ENCODE results near the gene ZBTB46.

GRCh38 chr20:63777614-63778013, 53.5 kb downstream of the ZBTB46 start:
- TF ChIP-seq EGR1 (IDR thresholded peaks at IDR 0.05; ENCODE audit: low read depth in 2 of 2): no peak
- TF ChIP-seq, protein P1, sequence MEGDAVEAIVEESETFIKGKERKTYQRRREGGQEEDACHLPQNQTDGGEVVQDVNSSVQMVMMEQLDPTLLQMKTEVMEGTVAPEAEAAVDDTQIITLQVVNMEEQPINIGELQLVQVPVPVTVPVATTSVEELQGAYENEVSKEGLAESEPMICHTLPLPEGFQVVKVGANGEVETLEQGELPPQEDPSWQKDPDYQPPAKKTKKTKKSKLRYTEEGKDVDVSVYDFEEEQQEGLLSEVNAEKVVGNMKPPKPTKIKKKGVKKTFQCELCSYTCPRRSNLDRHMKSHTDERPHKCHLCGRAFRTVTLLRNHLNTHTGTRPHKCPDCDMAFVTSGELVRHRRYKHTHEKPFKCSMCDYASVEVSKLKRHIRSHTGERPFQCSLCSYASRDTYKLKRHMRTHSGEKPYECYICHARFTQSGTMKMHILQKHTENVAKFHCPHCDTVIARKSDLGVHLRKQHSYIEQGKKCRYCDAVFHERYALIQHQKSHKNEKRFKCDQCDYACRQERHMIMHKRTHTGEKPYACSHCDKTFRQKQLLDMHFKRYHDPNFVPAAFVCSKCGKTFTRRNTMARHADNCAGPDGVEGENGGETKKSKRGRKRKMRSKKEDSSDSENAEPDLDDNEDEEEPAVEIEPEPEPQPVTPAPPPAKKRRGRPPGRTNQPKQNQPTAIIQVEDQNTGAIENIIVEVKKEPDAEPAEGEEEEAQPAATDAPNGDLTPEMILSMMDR (IDR thresholded peaks at IDR 0.05; ENCODE audit: low read depth, low read length, missing input control): no peak
- TF ChIP-seq RAD21 (IDR thresholded peaks at IDR 0.05): no peak
- TF ChIP-seq, protein P2, sequence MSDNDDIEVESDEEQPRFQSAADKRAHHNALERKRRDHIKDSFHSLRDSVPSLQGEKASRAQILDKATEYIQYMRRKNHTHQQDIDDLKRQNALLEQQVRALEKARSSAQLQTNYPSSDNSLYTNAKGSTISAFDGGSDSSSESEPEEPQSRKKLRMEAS (IDR thresholded peaks at IDR 0.05): no peak
- TF ChIP-seq, protein P3, sequence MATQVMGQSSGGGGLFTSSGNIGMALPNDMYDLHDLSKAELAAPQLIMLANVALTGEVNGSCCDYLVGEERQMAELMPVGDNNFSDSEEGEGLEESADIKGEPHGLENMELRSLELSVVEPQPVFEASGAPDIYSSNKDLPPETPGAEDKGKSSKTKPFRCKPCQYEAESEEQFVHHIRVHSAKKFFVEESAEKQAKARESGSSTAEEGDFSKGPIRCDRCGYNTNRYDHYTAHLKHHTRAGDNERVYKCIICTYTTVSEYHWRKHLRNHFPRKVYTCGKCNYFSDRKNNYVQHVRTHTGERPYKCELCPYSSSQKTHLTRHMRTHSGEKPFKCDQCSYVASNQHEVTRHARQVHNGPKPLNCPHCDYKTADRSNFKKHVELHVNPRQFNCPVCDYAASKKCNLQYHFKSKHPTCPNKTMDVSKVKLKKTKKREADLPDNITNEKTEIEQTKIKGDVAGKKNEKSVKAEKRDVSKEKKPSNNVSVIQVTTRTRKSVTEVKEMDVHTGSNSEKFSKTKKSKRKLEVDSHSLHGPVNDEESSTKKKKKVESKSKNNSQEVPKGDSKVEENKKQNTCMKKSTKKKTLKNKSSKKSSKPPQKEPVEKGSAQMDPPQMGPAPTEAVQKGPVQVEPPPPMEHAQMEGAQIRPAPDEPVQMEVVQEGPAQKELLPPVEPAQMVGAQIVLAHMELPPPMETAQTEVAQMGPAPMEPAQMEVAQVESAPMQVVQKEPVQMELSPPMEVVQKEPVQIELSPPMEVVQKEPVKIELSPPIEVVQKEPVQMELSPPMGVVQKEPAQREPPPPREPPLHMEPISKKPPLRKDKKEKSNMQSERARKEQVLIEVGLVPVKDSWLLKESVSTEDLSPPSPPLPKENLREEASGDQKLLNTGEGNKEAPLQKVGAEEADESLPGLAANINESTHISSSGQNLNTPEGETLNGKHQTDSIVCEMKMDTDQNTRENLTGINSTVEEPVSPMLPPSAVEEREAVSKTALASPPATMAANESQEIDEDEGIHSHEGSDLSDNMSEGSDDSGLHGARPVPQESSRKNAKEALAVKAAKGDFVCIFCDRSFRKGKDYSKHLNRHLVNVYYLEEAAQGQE (IDR thresholded peaks at IDR 0.05): no peak
- TF ChIP-seq GABPA (IDR thresholded peaks at IDR 0.05 in 1 of 2, conservative IDR thresholded peaks at IDR 0.05 in 1 of 2): no peak
- no peak for TF ChIP-seq JUND (IDR thresholded peaks at IDR 0.05)
- TF ChIP-seq ATF3 (IDR thresholded peaks at IDR 0.05): no peak
